B cell (primary cell): ENCODE measurements around the gene XCL1. TPM values are rescaled to one million over a fixed set of nuclear protein-coding genes. Genes with fewer than 3 reads are reported as not detected.
"Not testable (repeated sequence)": the region's sequence is repeated elsewhere in the genome, so short reads cannot be mapped to it uniquely, and the experiment has no call there.

ENCODE experiments used
- ATAC-seq: fragments of 200-7000 bp; cut with Tn5 transposase; one replicate; pipeline ENCODE4 v1.10.0; 2021; ENCODE audit warnings: low read depth, mild to moderate bottlenecking, moderate number of reproducible peaks, moderate library complexity
- CTCF ChIA-PET: fragments of 350-600 bp; sonication (Branson Sonifier 250); formaldehyde crosslinking; loops from one replicate; lab custom pipeline; 2021; ENCODE audit warnings: antibody characterized with exemption, inconsistent platforms; lab: Charles Lee
- POLR2A ChIA-PET: fragments of 350-600 bp; sonication (Branson Sonifier 250); formaldehyde crosslinking; loops from one replicate; lab custom pipeline; 2021; ENCODE audit warnings: antibody characterized with exemption; lab: Charles Lee
- DNase-seq: peaks from one replicate; pipeline ENCODE4 v3.0.0; 2013
- H2AFZ ChIP-seq: 2 replicates; pipeline ENCODE4 v1.6.1; 2012; ENCODE audit warnings: mild to moderate bottlenecking, low read depth, low read length; ENCODE audit not compliant: insufficient read depth, poor library complexity, severe bottlenecking
- H3K27ac ChIP-seq, 2 donors: 1 replicate in 1 of 2; 2 replicates in 1 of 2; pipeline ENCODE4 v1.5.1; 2012 to 2013; ENCODE audit warnings: low read length in 2 of 2, mild to moderate bottlenecking in 2 of 2, moderate library complexity in 1 of 2
- H3K27me3 ChIP-seq, 4 experiments: fragments of 200-600 bp in 1 of 4; sonication (generic) in 1 of 4; replicated peaks in 1 of 4; 1 replicate in 2 of 4; 2 replicates in 2 of 4; pipeline versions ENCODE4 v1.6.1 to v1.7.0; 2013 to 2016; ENCODE audit warnings: low read length in 3 of 4, mild to moderate bottlenecking in 2 of 4, mixed read lengths in 1 of 4, moderate library complexity in 1 of 4; ENCODE audit not compliant: insufficient read depth in 4 of 4, control insufficient read depth in 3 of 4; ENCODE audit errors: control extremely low read depth in 1 of 4
- H3K36me3 ChIP-seq, 2 experiments: replicated peaks in 1 of 2; 1 replicate in 1 of 2; 2 replicates in 1 of 2; pipeline versions ENCODE4 v1.6.1 to v1.7.1; 2013; ENCODE audit warnings: low read length in 1 of 2; ENCODE audit not compliant: insufficient read depth in 2 of 2, control insufficient read depth in 1 of 2; ENCODE audit errors: control extremely low read depth in 1 of 2, extremely low read depth in 1 of 2
- H3K4me1 ChIP-seq, 2 donors: fragments of 200-600 bp in 1 of 2; sonication (generic) in 1 of 2; 1 replicate in 1 of 2; 2 replicates in 1 of 2; pipeline versions ENCODE4 v1.5.1 to v1.6.1; 2013 to 2017; ENCODE audit warnings: low read length in 2 of 2; ENCODE audit not compliant: control insufficient read depth in 2 of 2, insufficient read depth in 2 of 2
- H3K4me2 ChIP-seq: replicated peaks from 2 replicates; pipeline ENCODE3; 2012; ENCODE audit warnings: mild to moderate bottlenecking, low read depth, low read length; ENCODE audit not compliant: poor library complexity, severe bottlenecking
- H3K4me3 ChIP-seq, 5 experiments: fragments of 200-600 bp in 1 of 5; sonication (generic) in 1 of 5; 1 replicate in 3 of 5; 2 replicates in 2 of 5; pipeline versions ENCODE4 v1.5.1 to v1.7.0; 2011 to 2016; ENCODE audit warnings: low read length in 4 of 5, mild to moderate bottlenecking in 4 of 5, low read depth in 2 of 5, control low read depth in 1 of 5, moderate library complexity in 1 of 5; ENCODE audit not compliant: insufficient read depth in 1 of 5; ENCODE audit errors: control extremely low read depth in 1 of 5, extremely low read depth in 1 of 5
- H3K79me2 ChIP-seq: fragments of 200-600 bp; sonication (generic); one replicate; pipeline ENCODE4 v1.6.0; 2016; ENCODE audit warnings: low read length; ENCODE audit not compliant: control insufficient read depth, insufficient read depth
- H3K9ac ChIP-seq: fragments of 200-600 bp; sonication (generic); 2 replicates; pipeline ENCODE4 v1.6.1; 2017; ENCODE audit warnings: mild to moderate bottlenecking, low read length, moderate library complexity
- H3K9me3 ChIP-seq, 3 donors: one replicate each; pipeline versions ENCODE4 v1.6.1 to v1.7.1; 2013; ENCODE audit warnings: low read length in 2 of 3; ENCODE audit not compliant: control insufficient read depth in 2 of 3, insufficient read depth in 1 of 3; ENCODE audit errors: control extremely low read depth in 1 of 3
- H4K20me1 ChIP-seq: 2 replicates; pipeline ENCODE4 v1.6.0; 2012; ENCODE audit warnings: mild to moderate bottlenecking, low read length; ENCODE audit not compliant: insufficient read depth, control insufficient read depth, poor library complexity, severe bottlenecking
- H3K27ac Mint-ChIP-seq: one replicate; pipeline ENCODE4 v1.8.0; 2021; ENCODE audit warnings: mixed read lengths
- H3K27me3 Mint-ChIP-seq: one replicate; pipeline ENCODE4 v1.8.0; 2021; ENCODE audit warnings: mixed read lengths
- H3K4me1 Mint-ChIP-seq: one replicate; pipeline ENCODE4 v1.8.0; 2021; ENCODE audit warnings: mixed read lengths
- H3K4me3 Mint-ChIP-seq: one replicate; pipeline ENCODE4 v1.8.0; 2021; ENCODE audit warnings: mixed read lengths
- H3K9me3 Mint-ChIP-seq: one replicate; pipeline ENCODE4 v1.8.0; 2022; ENCODE audit warnings: mixed read lengths; ENCODE audit not compliant: insufficient read depth
- CTCF ChIP-seq: fragments of 200-600 bp; IDR thresholded peaks from one replicate; pipeline ENCODE4 v1.8.0; 2022; ENCODE audit warnings: antibody characterized with exemption, mild to moderate bottlenecking
- EZH2 ChIP-seq: IDR thresholded peaks from 2 replicates; pipeline ENCODE4 v1.6.1; 2012; ENCODE audit warnings: borderline replicate concordance, low read depth, mild to moderate bottlenecking, moderate library complexity, low read length; ENCODE audit not compliant: insufficient read depth, poor library complexity, severe bottlenecking
- WGBS: methylation state at CpG from one replicate; pipeline ENCODE4 v1.1.5; 2013; ENCODE audit warnings: missing lambda C conversion rate; ENCODE audit not compliant: insufficient coverage; 5-methylcytosine and 5-hydroxymethylcytosine counted together
- intact Hi-C: fragments of 100-400 bp; cut with micrococcal nuclease; formaldehyde crosslinking; loops from one replicate; pipeline ENCODE4 v1.10.0; 2022
- polyA minus RNA-seq: library from RNA; depleted of rRNA, polyadenylated mRNA; stranded (reverse); fragments of >200 nt; gene quantifications from 2 replicates; pipeline ENCODE4 v1.2.3, GENCODE V29; 2012
- polyA plus RNA-seq: library from polyadenylated mRNA; depleted of rRNA; stranded (reverse); fragments of >200 nt; gene quantifications from 2 replicates; pipeline ENCODE4 v1.2.3, GENCODE V29; 2012
- total RNA-seq, 2 donors: library from RNA; stranded (reverse); fragments of 120-200 nt in 1 of 2; gene quantifications; 1 replicate in 1 of 2; 2 replicates in 1 of 2; pipeline versions ENCODE4 v1.2.3 to v1.2.4, GENCODE V29; 2013 to 2022

The XCL1 gene, protein sequence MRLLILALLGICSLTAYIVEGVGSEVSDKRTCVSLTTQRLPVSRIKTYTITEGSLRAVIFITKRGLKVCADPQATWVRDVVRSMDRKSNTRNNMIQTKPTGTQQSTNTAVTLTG
- 0.29 TPM in 1 of 2 replicates, not detected in the other for total RNA-seq
- total RNA-seq (2013) = 0.09 TPM
- polyA plus RNA-seq = 0.12 and 0.19 TPM in 2 replicates
- polyA minus RNA-seq = 0.21 TPM in 1 of 2 replicates, not detected in the other

GRCh38 chr1:168576245-168576688, at the start of gene XCL1:
TSS of gene XCL1 (plus strand) at chr1:168576605. CDS start at chr1:168576638, 33 bp downstream.
- H3K9me3 Mint-ChIP-seq, H2AFZ ChIP-seq, H3K4me1 ChIP-seq, H3K36me3 ChIP-seq, intact Hi-C loops, CTCF ChIA-PET, H3K79me2 ChIP-seq, H3K4me3 ChIP-seq, H4K20me1 ChIP-seq, POLR2A ChIA-PET, H3K27me3 ChIP-seq, H3K4me1 Mint-ChIP-seq, H3K27ac ChIP-seq, H3K9me3 ChIP-seq, DNase-seq, ATAC-seq, H3K27ac Mint-ChIP-seq, H3K4me3 Mint-ChIP-seq, H3K9ac ChIP-seq, H3K4me2 ChIP-seq: not testable (repeated sequence)
- WGBS = no CpG with 5 or more reads among the region's 6 CpGs
- peaks cover 12% of the 10 kb centered on the region for H3K27me3 Mint-ChIP-seq

DNA sequence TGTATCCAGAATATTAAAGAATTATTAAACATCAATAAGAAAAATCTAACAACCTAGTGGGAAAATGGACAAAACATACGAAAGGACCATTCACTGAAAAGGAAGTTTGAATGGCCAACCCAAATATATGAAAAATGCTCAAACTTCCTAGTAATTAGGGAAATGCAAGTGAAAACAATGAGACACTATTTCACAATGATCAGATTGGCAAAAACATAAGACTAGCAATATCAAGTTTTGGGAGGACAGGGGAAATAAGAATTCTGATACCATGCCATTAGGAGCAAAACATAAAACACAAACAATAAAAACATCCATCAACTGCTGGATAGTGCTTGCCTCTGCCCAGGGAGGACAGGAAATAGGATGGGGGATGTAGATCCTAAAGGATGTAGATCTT, 46.9 kb upstream of the XCL1 start:
- no peak overlapping the region for H3K4me3 ChIP-seq
- H3K27me3 ChIP-seq = no peaks in the 10 kb centered on the region
- H3K27me3 Mint-ChIP-seq = peaks cover under 1% of the 10 kb centered on the region
- WGBS = no CpG with 5 or more reads among the region's 1 CpG
- intact Hi-C loops = no loop called here
- no peaks in the 10 kb centered on the region for H3K9me3 Mint-ChIP-seq
- ChIA-PET CTCF (no interaction called here), POLR2A (no interaction called here)
- no peaks in the 10 kb centered on the region for H3K4me1 ChIP-seq
- no peaks in the 10 kb centered on the region for H3K4me1 Mint-ChIP-seq
- no peaks in the 10 kb centered on the region for H3K36me3 ChIP-seq
- no peak overlapping the region for H3K4me3 Mint-ChIP-seq
- no peak overlapping the region for H3K9ac ChIP-seq
- no peaks in the 10 kb centered on the region for H3K9me3 ChIP-seq
- no peak overlapping the region for H3K27ac Mint-ChIP-seq
- H4K20me1 ChIP-seq = no peaks in the 10 kb centered on the region
- no peak overlapping the region for H3K27ac ChIP-seq
- H3K79me2 ChIP-seq = no peaks in the 10 kb centered on the region
- H2AFZ ChIP-seq = no peak overlapping the region
- H3K4me2 ChIP-seq = no peak overlapping the region
- ATAC-seq = no peak
- no peak for DNase-seq
- TF ChIP-seq CTCF (no peak), EZH2 (no peak)
